ENCODE measurements around the gene DGKI.

The DGKI gene

GRCh38 chr7:137601642-137602041 lies 245.1 kb downstream of the DGKI start:
- no peak overlapping the region for H3K4me3 ChIP-seq (IDR thresholded peaks at IDR 0.05; ENCODE audit: insufficient read depth, low read depth, low read length)
- no peaks in the 10 kb centered on the region for H3K4me1 ChIP-seq (ENCODE audit: low read depth, poor library complexity, severe bottlenecking)
- no peaks in the 10 kb centered on the region for H4K20me1 ChIP-seq (ENCODE audit: insufficient read depth)
- no peak for TF ChIP-seq CTCF (conservative IDR thresholded peaks at IDR 0.05; ENCODE audit: low read depth, low read length)
- H3K4me2 ChIP-seq: no peak overlapping the region
- H3K27ac ChIP-seq: no peak overlapping the region
- H3K79me2 ChIP-seq (ENCODE audit: insufficient read depth, low read depth): no peaks in the 10 kb centered on the region
- H3K27me3 ChIP-seq (ENCODE audit: insufficient read depth, low read depth): no peaks in the 10 kb centered on the region
- no peak overlapping the region for H2AFZ ChIP-seq (ENCODE audit: low read depth)
- no peak overlapping the region for H3K9ac ChIP-seq
- H3K36me3 ChIP-seq (ENCODE audit: insufficient read depth): no peaks in the 10 kb centered on the region

- Histone ChIP-seq H3K27ac (no peak overlapping the region), H3K9ac (no peak overlapping the region), H4K20me1 (ENCODE audit: insufficient read depth) (no peaks in the 10 kb centered on the region), H3K27me3 (ENCODE audit: insufficient read depth, low read depth) (no peaks in the 10 kb centered on the region), H2AFZ (ENCODE audit: low read depth) (no peak overlapping the region), H3K36me3 (ENCODE audit: insufficient read depth) (no peaks in the 10 kb centered on the region), H3K79me2 (ENCODE audit: insufficient read depth, low read depth) (no peaks in the 10 kb centered on the region), H3K4me2 (no peak overlapping the region), H3K4me3 (IDR thresholded peaks at IDR 0.05; ENCODE audit: insufficient read depth, low read depth, low read length) (no peak overlapping the region), H3K4me1 (ENCODE audit: low read depth, poor library complexity, severe bottlenecking) (no peaks in the 10 kb centered on the region)
- TF ChIP-seq CTCF (conservative IDR thresholded peaks at IDR 0.05; ENCODE audit: low read depth, low read length): no peak
Observed at GRCh38 chr7:137597856-137598255, 248.9 kb downstream of the DGKI start.

GRCh38 chr7:137593115-137593711 lies 253.6 kb downstream of the DGKI start:
- Histone ChIP-seq H3K79me2 (ENCODE audit: insufficient read depth, low read depth) (no peaks in the 10 kb centered on the region), H3K9ac (no peak overlapping the region), H3K4me1 (ENCODE audit: low read depth, poor library complexity, severe bottlenecking) (no peaks in the 10 kb centered on the region), H3K36me3 (ENCODE audit: insufficient read depth) (no peaks in the 10 kb centered on the region), H3K27me3 (ENCODE audit: insufficient read depth, low read depth) (no peaks in the 10 kb centered on the region), H4K20me1 (ENCODE audit: insufficient read depth) (no peaks in the 10 kb centered on the region), H3K4me3 (IDR thresholded peaks at IDR 0.05; ENCODE audit: insufficient read depth, low read depth, low read length) (no peak overlapping the region), H3K27ac (no peak overlapping the region), H2AFZ (ENCODE audit: low read depth) (no peak overlapping the region), H3K4me2 (no peak overlapping the region)
- TF ChIP-seq CTCF (conservative IDR thresholded peaks at IDR 0.05; ENCODE audit: low read depth, low read length): no peak

- Histone ChIP-seq H3K4me3 (IDR thresholded peaks at IDR 0.05; ENCODE audit: insufficient read depth, low read depth, low read length) (no peak overlapping the region), H3K79me2 (ENCODE audit: insufficient read depth, low read depth) (no peaks in the 10 kb centered on the region), H4K20me1 (ENCODE audit: insufficient read depth) (no peaks in the 10 kb centered on the region), H3K27me3 (ENCODE audit: insufficient read depth, low read depth) (no peaks in the 10 kb centered on the region), H3K36me3 (ENCODE audit: insufficient read depth) (no peaks in the 10 kb centered on the region), H3K9ac (no peak overlapping the region), H3K4me2 (no peak overlapping the region), H3K4me1 (ENCODE audit: low read depth, poor library complexity, severe bottlenecking) (no peaks in the 10 kb centered on the region), H2AFZ (ENCODE audit: low read depth) (peak overlapping the region; percentile 28; the same call in 1 of the 2 replicates), H3K27ac (no peak overlapping the region)
- peak; percentile 89 for TF ChIP-seq CTCF (conservative IDR thresholded peaks at IDR 0.05; ENCODE audit: low read depth, low read length)
Observed at GRCh38 chr7:137592232-137592896, 254.4 kb downstream of the DGKI start.

All from KMS-11 (cell line).